A549 (cell line): ENCODE data around the gene BLCAP.

ENCODE experiments used
- BCL3 ChIP-seq: fragments of >200 bp; sonication (Bioruptor Twin); formaldehyde crosslinking; IDR thresholded peaks from 3 replicates; pipeline ENCODE4 v1.6.1; 2016
- CEBPB ChIP-seq, 2 experiments: fragments of >200 bp in 1 of 2; sonication (Bioruptor Twin) in 1 of 2; formaldehyde crosslinking in 1 of 2; IDR thresholded peaks; 2 replicates each; pipeline ENCODE4 v1.6.1; 2012 to 2016
- CHD2 ChIP-seq: fragments of 150-350 bp; IDR thresholded peaks from 2 replicates; pipeline ENCODE4 v1.6.1; 2014; ENCODE audit warnings: low read length; ENCODE audit not compliant: partially characterized antibody
- CTCF ChIP-seq: fragments of >200 bp; sonication (Bioruptor Twin); formaldehyde crosslinking; IDR thresholded peaks from 3 replicates; pipeline ENCODE4 v1.5.1; 2016
- ESRRA ChIP-seq: fragments of 150-350 bp; IDR thresholded peaks from 2 replicates; pipeline ENCODE4 v1.6.1; 2014; ENCODE audit warnings: mild to moderate bottlenecking, low read length, borderline replicate concordance
- JUNB ChIP-seq: fragments of >200 bp; sonication (Bioruptor Twin); formaldehyde crosslinking; IDR thresholded peaks from 2 replicates; pipeline ENCODE4 v1.6.1; 2016
- MAZ ChIP-seq: fragments of 150-350 bp; IDR thresholded peaks from 2 replicates; pipeline ENCODE4 v1.6.1; 2014; ENCODE audit warnings: antibody characterized with exemption, low read depth, low read length, borderline replicate concordance
- NR3C1 ChIP-seq: fragments of >200 bp; sonication (Bioruptor Twin); formaldehyde crosslinking; IDR thresholded peaks from 3 replicates; pipeline ENCODE4 v1.6.1; 2017
- POLR2A ChIP-seq: IDR thresholded peaks from 2 replicates; pipeline ENCODE4 v1.6.1; 2012; ENCODE audit warnings: mild to moderate bottlenecking, low read length
- RAD21 ChIP-seq, 2 experiments: fragments of >200 bp in 1 of 2; sonication (Bioruptor Twin) in 1 of 2; formaldehyde crosslinking in 1 of 2; IDR thresholded peaks in 1 of 2; conservative IDR thresholded peaks in 1 of 2; 2 replicates in 1 of 2; 3 replicates in 1 of 2; pipeline ENCODE4 v1.6.1; 2012 to 2018; ENCODE audit warnings: inconsistent platforms in 1 of 2
- REST ChIP-seq: fragments of 200-600 bp; sonication (generic); IDR thresholded peaks from 2 replicates; pipeline ENCODE4 v1.6.1; 2016; ENCODE audit warnings: antibody characterized with exemption, mild to moderate bottlenecking, moderate library complexity
- ZNF302 ChIP-seq: fragments of 250-450 bp; sonication (Bioruptor Pico); IDR thresholded peaks from 2 replicates; pipeline ENCODE4 v1.9.0; 2021; ENCODE audit warnings: inconsistent platforms, mild to moderate bottlenecking, moderate library complexity
- TF ChIP-seq, protein P1 (sequence below): fragments of 450-650 bp; IDR thresholded peaks from 2 replicates; pipeline ENCODE4 v1.6.1; 2014; ENCODE audit warnings: antibody characterized with exemption

- TF ChIP-seq NR3C1 (no peak), CTCF (no peak), BCL3 (no peak), CHD2 (no peak), POLR2A (no peak), JUNB (no peak), REST (no peak), ZNF302 (no peak), MAZ (no peak), RAD21 (conservative IDR thresholded peaks at IDR 0.05 in 1 of 2, IDR thresholded peaks at IDR 0.05 in 1 of 2) (no peak), ESRRA (no peak), CEBPB (IDR thresholded peaks at IDR 0.05) (no peak)
- TF ChIP-seq, protein P1, sequence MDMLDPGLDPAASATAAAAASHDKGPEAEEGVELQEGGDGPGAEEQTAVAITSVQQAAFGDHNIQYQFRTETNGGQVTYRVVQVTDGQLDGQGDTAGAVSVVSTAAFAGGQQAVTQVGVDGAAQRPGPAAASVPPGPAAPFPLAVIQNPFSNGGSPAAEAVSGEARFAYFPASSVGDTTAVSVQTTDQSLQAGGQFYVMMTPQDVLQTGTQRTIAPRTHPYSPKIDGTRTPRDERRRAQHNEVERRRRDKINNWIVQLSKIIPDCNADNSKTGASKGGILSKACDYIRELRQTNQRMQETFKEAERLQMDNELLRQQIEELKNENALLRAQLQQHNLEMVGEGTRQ, result no peak
Observed at GRCh38 chr20:37475252-37475651, 52.4 kb downstream of the BLCAP start.
